ENCODE data around the gene SWAP70. TPM values are rescaled to one million over a fixed set of nuclear protein-coding genes. Genes with fewer than 3 reads are reported as not detected.

The SWAP70 gene
- total and polyA plus RNA-seq, 2 of the 13 experiments (the other 11 are each of a cell fraction or from before 2014, with no cell fraction given), result 4.6 to 8.7 TPM

- TF ChIP-seq ZMYM4 (CRISPR knock-in tag; IDR thresholded peaks at IDR 0.05) (peak; percentile 96), NCOR1 (IDR thresholded peaks at IDR 0.05; ENCODE audit: borderline replicate concordance, low read length) (no peak), ZNF562 (CRISPR knock-in tag; IDR thresholded peaks at IDR 0.05; ENCODE audit: borderline replicate concordance) (no peak), ZNF512 (CRISPR knock-in tag; IDR thresholded peaks at IDR 0.05) (no peak), JARID2 (CRISPR knock-in tag; IDR thresholded peaks at IDR 0.05; ENCODE audit: insufficient replicate concordance) (no peak), ZNF598 (CRISPR knock-in tag; IDR thresholded peaks at IDR 0.05; ENCODE audit: borderline replicate concordance) (peak; percentile 73; the same call in 1 of the 2 replicates), BORCS8-MEF2B (CRISPR knock-in tag; IDR thresholded peaks at IDR 0.05) (peak; percentile 74; the same call in 1 of the 2 replicates), ISX (CRISPR knock-in tag; conservative IDR thresholded peaks at IDR 0.05) (no peak), ZNF207 (IDR thresholded peaks at IDR 0.05; ENCODE audit: borderline replicate concordance) (no peak), HNF1B (CRISPR knock-in tag; IDR thresholded peaks at IDR 0.05) (peak; percentile 96), USF2 (IDR thresholded peaks at IDR 0.05; ENCODE audit: low read depth, low read length) (no peak), USF2 (CRISPR knock-in tag; IDR thresholded peaks at IDR 0.05; ENCODE audit: borderline replicate concordance) (no peak), ZNF703 (CRISPR knock-in tag; IDR thresholded peaks at IDR 0.05; ENCODE audit: borderline replicate concordance) (no peak), FOXK1 (CRISPR knock-in tag; IDR thresholded peaks at IDR 0.05; ENCODE audit: borderline replicate concordance, low read depth) (no peak), ETS1 (CRISPR knock-in tag; IDR thresholded peaks at IDR 0.05) (no peak), MAZ (IDR thresholded peaks at IDR 0.05; ENCODE audit: borderline replicate concordance, low read depth, low read length) (peak; percentile 52; the same call in 1 of the 2 replicates), MAZ (CRISPR knock-in tag; IDR thresholded peaks at IDR 0.05; ENCODE audit: low read depth) (peak; percentile 78; the same call in 1 of the 2 replicates), MAF1 (CRISPR knock-in tag; IDR thresholded peaks at IDR 0.05; ENCODE audit: borderline replicate concordance) (no peak), ZFP1 (CRISPR knock-in tag; IDR thresholded peaks at IDR 0.05) (no peak; the same call in 1 of the 2 replicates), ZKSCAN5 (CRISPR knock-in tag; IDR thresholded peaks at IDR 0.05) (no peak), ZNF33A (CRISPR knock-in tag; IDR thresholded peaks at IDR 0.05; ENCODE audit: borderline replicate concordance) (no peak), RCOR2 (CRISPR knock-in tag; IDR thresholded peaks at IDR 0.05) (peak; percentile 61), ZFAT (CRISPR knock-in tag; conservative IDR thresholded peaks at IDR 0.05) (no peak), ARNT (IDR thresholded peaks at IDR 0.05) (no peak)
Measured at GRCh38 chr11:9765320-9766101, 101.6 kb downstream of the SWAP70 start (continued).
